GM18511 (cell line): ENCODE data around the gene RFTN1.
A peak's percentile ranks its signal among the peaks of the same experiment; 100 is the strongest.
"Not testable (repeated sequence)": the region's sequence is repeated elsewhere in the genome, so short reads cannot be mapped to it uniquely, and the experiment has no call there.

ENCODE experiments used
- ATAC-seq: cut with Tn5 transposase; IDR thresholded peaks from one replicate; pipeline ENCODE4 v1.9.1; 2021; ENCODE audit warnings: mild to moderate bottlenecking, moderate library complexity; ENCODE audit not compliant: unreplicated experiment

The RFTN1 gene

GRCh38 chr3:16489326-16490061 lies 24.0 kb downstream of the RFTN1 start:
- not testable (repeated sequence) for ATAC-seq

GRCh38 chr3:16488637-16489036 lies 24.9 kb downstream of the RFTN1 start:
- no peak for ATAC-seq

- ATAC-seq, result no peak
Observed at GRCh38 chr3:16487511-16488175, 25.9 kb downstream of the RFTN1 start.

GRCh38 chr3:16486951-16487480 lies 26.5 kb downstream of the RFTN1 start:
- no peak for ATAC-seq

GRCh38 chr3:16486201-16486600 lies 27.3 kb downstream of the RFTN1 start:
- ATAC-seq, result no peak

- no peak for ATAC-seq
Observed at GRCh38 chr3:16485395-16485992, 28.0 kb downstream of the RFTN1 start.

GRCh38 chr3:16484984-16485383 lies 28.5 kb downstream of the RFTN1 start:
- no peak for ATAC-seq

GRCh38 chr3:16484216-16484615 lies 29.3 kb downstream of the RFTN1 start:
- ATAC-seq, result no peak

GRCh38 chr3:16482770-16483531 lies 30.5 kb downstream of the RFTN1 start:
- peak; percentile 83 for ATAC-seq

- peak; percentile 40 for ATAC-seq
Observed at GRCh38 chr3:16482194-16482769, 31.2 kb downstream of the RFTN1 start.

GRCh38 chr3:16481546-16481897 lies 32.0 kb downstream of the RFTN1 start:
- ATAC-seq, result no peak

- peak; percentile 42 for ATAC-seq
Observed at GRCh38 chr3:16480861-16481545, 32.5 kb downstream of the RFTN1 start.

GRCh38 chr3:16478516-16478915 lies 35.0 kb downstream of the RFTN1 start:
- ATAC-seq, result no peak

- ATAC-seq, result no peak
Observed at GRCh38 chr3:16477521-16477920, 36.0 kb downstream of the RFTN1 start.

GRCh38 chr3:16477056-16477455 lies 36.4 kb downstream of the RFTN1 start:
- ATAC-seq, result peak; percentile 25

GRCh38 chr3:16476636-16477035 lies 36.9 kb downstream of the RFTN1 start:
- peak; percentile 53 for ATAC-seq

GRCh38 chr3:16475766-16476165 lies 37.7 kb downstream of the RFTN1 start:
- ATAC-seq, result no peak

- ATAC-seq, result no peak
Observed at GRCh38 chr3:16474920-16475319, 38.6 kb downstream of the RFTN1 start.

- no peak for ATAC-seq
Observed at GRCh38 chr3:16474216-16474615, 39.3 kb downstream of the RFTN1 start.

- ATAC-seq, result no peak
Observed at GRCh38 chr3:16472593-16472992, 40.9 kb downstream of the RFTN1 start.
